ENCODE results near the gene FBXO17. TPM values are rescaled to one million over a fixed set of nuclear protein-coding genes. Genes with fewer than 3 reads are reported as not detected.

Gene FBXO17
- total RNA-seq, 2 experiments from 2014 or later: not detected

GRCh38 chr19:38920602-38921419 is 54.7 kb downstream of the FBXO17 start:
- ChIA-PET POLR2A (no interaction called here), CTCF (interaction anchor here (0.7 kb wide), 1 partner anchor 73 kb away, joined by 3 read pairs; no protein-coding TSS in a partner anchor)
- intact Hi-C loops (cut with micrococcal nuclease): no loop called here
- Mint-ChIP-seq H3K27ac (no peak overlapping the region), H3K4me3 (no peak overlapping the region), H3K27me3 (no peaks in the 10 kb centered on the region), H3K4me1 (ENCODE audit: low read depth) (no peaks in the 10 kb centered on the region), H3K36me3 (peaks cover 17% of the 10 kb centered on the region), H3K9me3 (no peaks in the 10 kb centered on the region)
- no peak for DNase-seq

DNA sequence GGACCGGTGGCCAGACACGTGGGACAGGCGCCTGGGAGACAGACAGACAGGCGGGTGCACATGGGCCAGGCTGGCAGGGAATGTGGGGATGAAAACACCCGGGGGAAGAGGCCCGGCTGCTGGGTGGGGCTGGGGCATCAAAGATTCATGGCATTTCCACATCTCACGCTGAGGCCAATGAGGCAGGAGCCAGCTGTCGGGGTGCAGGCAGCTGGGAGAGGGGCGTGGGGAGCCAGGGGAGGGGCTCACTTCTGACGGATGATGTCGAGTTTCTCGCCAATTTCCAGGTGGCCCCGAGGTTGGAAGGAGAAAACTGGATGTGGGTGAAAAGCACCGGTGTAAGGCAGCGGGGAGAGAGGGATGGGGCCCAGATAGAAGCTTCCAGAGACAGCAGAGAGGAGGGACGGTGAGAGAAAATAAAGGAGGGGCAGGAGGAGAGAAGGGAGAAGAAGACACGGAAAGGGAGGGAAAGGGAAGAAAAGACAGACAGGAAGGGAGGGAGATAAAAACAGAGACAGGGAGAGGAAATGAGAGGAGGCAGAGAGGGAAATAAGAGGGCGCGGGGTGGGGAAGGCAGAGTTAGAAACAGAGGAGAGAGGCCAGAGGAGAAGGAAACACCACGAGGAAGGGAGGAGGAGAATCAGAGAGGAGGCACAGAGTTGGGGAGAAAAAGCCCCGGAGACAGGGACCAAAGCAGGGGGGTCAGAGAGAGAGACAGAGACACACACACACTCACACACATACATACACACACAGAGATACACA is 55.5 kb downstream of the FBXO17 start:
- Mint-ChIP-seq H3K4me3 (no peak overlapping the region), H3K27ac (no peak overlapping the region), H3K27me3 (no peaks in the 10 kb centered on the region), H3K4me1 (ENCODE audit: low read depth) (no peaks in the 10 kb centered on the region), H3K9me3 (no peaks in the 10 kb centered on the region), H3K36me3 (peaks cover 15% of the 10 kb centered on the region)
- intact Hi-C loops (cut with micrococcal nuclease): no loop called here
- ChIA-PET POLR2A (interaction anchor here (0.6 kb wide), 1 partner anchor 90 kb away, joined by 3 read pairs; no protein-coding TSS in a partner anchor), CTCF (interaction anchor here (0.8 to 2.1 kb wide), 2 partner anchors 10 to 32 kb away, joined by 3 to 6 read pairs; partner anchors contain the start of genes MRPS12 and SARS2)
- no peak for DNase-seq

- H3K27ac Mint-ChIP-seq: no peak overlapping the region
- peaks cover 8% of the 10 kb centered on the region for H3K36me3 Mint-ChIP-seq
- no peak overlapping the region for H3K4me3 Mint-ChIP-seq
- H3K9me3 Mint-ChIP-seq: no peaks in the 10 kb centered on the region
- intact Hi-C loops (cut with micrococcal nuclease): no loop called here
- no peaks in the 10 kb centered on the region for H3K4me1 Mint-ChIP-seq (ENCODE audit: low read depth)
- POLR2A ChIA-PET: no interaction called here
- H3K27me3 Mint-ChIP-seq: no peaks in the 10 kb centered on the region
- CTCF ChIA-PET: interaction anchor here (2.0 to 2.1 kb wide), 2 partner anchors 11 to 12 kb away, joined by 4 to 6 read pairs; partner anchors contain the start of genes MRPS12 and SARS2
- no peak for DNase-seq
These were observed 57.0 kb downstream of the FBXO17 start for GRCh38 chr19:38918526-38918925.

GRCh38 chr19:38917921-38918491 is 57.5 kb downstream of the FBXO17 start:
- CTCF ChIA-PET: interaction anchor here (2.0 to 2.1 kb wide), 2 partner anchors 11 to 12 kb away, joined by 4 to 6 read pairs; partner anchors contain the start of genes MRPS12 and SARS2
- Mint-ChIP-seq H3K27ac (no peak overlapping the region), H3K4me3 (no peak overlapping the region), H3K9me3 (no peaks in the 10 kb centered on the region), H3K36me3 (peaks cover 8% of the 10 kb centered on the region), H3K4me1 (ENCODE audit: low read depth) (peaks cover 3% of the 10 kb centered on the region), H3K27me3 (no peaks in the 10 kb centered on the region)
- intact Hi-C loops (cut with micrococcal nuclease): no loop called here
- POLR2A ChIA-PET: no interaction called here
- no peak for DNase-seq

GRCh38 chr19:38917516-38917915 is 58.0 kb downstream of the FBXO17 start:
- no peaks in the 10 kb centered on the region for H3K27me3 Mint-ChIP-seq
- peaks cover 8% of the 10 kb centered on the region for H3K36me3 Mint-ChIP-seq
- H3K4me3 Mint-ChIP-seq: no peak overlapping the region
- intact Hi-C loops (cut with micrococcal nuclease): no loop called here
- H3K4me1 Mint-ChIP-seq (ENCODE audit: low read depth): peaks cover 7% of the 10 kb centered on the region
- no peak overlapping the region for H3K27ac Mint-ChIP-seq
- no peak for DNase-seq
- CTCF ChIA-PET: interaction anchor here (2.0 kb wide), 1 partner anchor 12 kb away, joined by 4 read pairs; no protein-coding TSS in a partner anchor
- POLR2A ChIA-PET: no interaction called here
- H3K9me3 Mint-ChIP-seq: no peaks in the 10 kb centered on the region

GRCh38 chr19:38915329-38916321 is 59.9 kb downstream of the FBXO17 start:
- DNase-seq: no peak
- Mint-ChIP-seq H3K9me3 (no peaks in the 10 kb centered on the region), H3K27me3 (no peaks in the 10 kb centered on the region)

DNA sequence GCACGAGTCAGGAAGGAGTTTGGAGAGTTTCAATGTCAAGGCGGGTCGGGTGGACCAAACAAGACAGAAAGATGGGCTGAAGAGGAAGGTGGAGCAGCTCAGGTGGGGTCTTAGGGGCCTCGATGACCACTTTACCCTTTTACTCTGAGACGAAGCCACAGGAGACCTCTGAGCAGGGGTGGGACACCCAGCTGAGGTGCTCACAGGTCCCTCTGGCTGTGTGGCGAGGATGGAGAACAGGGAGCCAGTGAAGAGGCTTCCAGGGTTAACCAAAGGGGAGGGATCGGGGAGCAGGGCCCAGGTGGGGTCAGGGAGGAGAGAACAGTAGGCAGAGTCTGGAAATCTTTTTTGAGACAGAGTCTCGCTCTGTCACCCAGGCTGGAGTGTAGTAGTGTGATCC is 61.6 kb downstream of the FBXO17 start:
- no peak for DNase-seq
- intact Hi-C loops (cut with micrococcal nuclease): no loop called here
- Mint-ChIP-seq H3K27me3 (no peaks in the 10 kb centered on the region), H3K4me3 (no peak overlapping the region), H3K9me3 (no peaks in the 10 kb centered on the region), H3K27ac (no peak overlapping the region), H3K36me3 (no peaks in the 10 kb centered on the region), H3K4me1 (ENCODE audit: low read depth) (peaks cover 9% of the 10 kb centered on the region)
- CTCF ChIA-PET: interaction anchor here (2.7 kb wide), 1 partner anchor 16 kb away, joined by 12 read pairs; the partner anchor contains the start of genes MRPS12 and SARS2
- POLR2A ChIA-PET: interaction anchor here (0.9 kb wide), 1 partner anchor 14 kb away, joined by 4 read pairs; the partner anchor contains the start of gene NFKBIB

More at GRCh38 chr19:38915329-38916321, 59.9 kb downstream of the FBXO17 start:
- Mint-ChIP-seq H3K4me3 (no peak overlapping the region), H3K4me1 (ENCODE audit: low read depth) (peaks cover 9% of the 10 kb centered on the region), H3K27ac (no peak overlapping the region), H3K36me3 (no peaks in the 10 kb centered on the region)
- ChIA-PET POLR2A (no interaction called here), CTCF (no interaction called here)
- intact Hi-C loops (cut with micrococcal nuclease): no loop called here

DNA sequence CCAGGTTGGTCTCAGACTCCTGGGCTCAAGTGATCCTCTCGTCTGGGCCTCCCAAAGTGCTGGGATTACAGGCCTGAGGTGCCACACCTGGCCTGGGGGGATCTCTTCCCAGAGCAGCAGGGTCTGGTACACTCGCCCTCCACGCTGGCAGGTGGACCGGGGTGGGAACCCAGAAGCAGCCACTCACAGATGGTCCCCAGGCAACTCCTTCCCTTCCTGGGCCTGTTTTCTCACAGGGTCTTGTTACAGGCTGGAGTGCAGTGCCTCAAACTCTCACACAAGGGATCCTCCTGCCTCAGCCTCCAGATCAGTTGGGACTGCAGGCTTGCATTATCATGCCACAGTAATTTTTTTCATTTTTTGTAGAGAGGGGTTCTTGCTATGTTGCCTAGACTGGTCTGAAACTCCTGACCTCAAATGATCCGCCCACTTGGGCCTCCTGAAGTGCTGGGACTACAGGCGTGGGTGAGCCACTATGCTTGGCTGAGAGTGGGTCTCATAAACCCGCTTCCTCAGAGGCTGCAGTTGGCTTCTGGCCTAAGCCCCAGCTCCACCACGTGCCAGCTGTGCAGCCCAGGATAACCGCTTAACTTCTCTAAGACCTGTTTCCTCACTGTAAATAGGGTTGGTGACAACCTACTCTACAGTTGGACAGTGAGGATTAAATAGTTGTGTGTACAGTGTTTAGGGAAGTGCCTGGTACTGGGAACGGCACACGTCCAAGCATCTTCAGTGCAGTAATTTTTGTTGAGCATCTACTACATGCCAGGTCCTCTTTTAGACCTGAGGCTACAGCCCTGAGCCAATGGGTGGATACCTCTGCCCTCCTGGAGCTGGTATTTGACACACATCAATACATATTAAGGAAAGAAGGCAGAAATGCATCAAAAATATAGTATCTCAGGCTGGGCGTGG is 62.7 kb downstream of the FBXO17 start:
- H3K4me3 Mint-ChIP-seq: no peak overlapping the region
- peaks cover 8% of the 10 kb centered on the region for H3K36me3 Mint-ChIP-seq
- peaks cover 9% of the 10 kb centered on the region for H3K4me1 Mint-ChIP-seq (ENCODE audit: low read depth)
- ChIA-PET CTCF (interaction anchor here (0.6 to 2.7 kb wide), 2 partner anchors 14 to 17 kb away, joined by 3 to 12 read pairs; partner anchors contain the start of genes MRPS12 and SARS2), POLR2A (no interaction called here)
- H3K27me3 Mint-ChIP-seq: no peaks in the 10 kb centered on the region
- H3K9me3 Mint-ChIP-seq: no peaks in the 10 kb centered on the region
- DNase-seq: peak; percentile 20
- H3K27ac Mint-ChIP-seq: no peak overlapping the region
- intact Hi-C loops (cut with micrococcal nuclease): no loop called here

- POLR2A ChIA-PET: no interaction called here
- Mint-ChIP-seq H3K27ac (no peak overlapping the region), H3K27me3 (no peaks in the 10 kb centered on the region), H3K4me3 (no peak overlapping the region), H3K36me3 (peaks cover 21% of the 10 kb centered on the region), H3K9me3 (no peaks in the 10 kb centered on the region), H3K4me1 (ENCODE audit: low read depth) (peaks cover 9% of the 10 kb centered on the region)
- intact Hi-C loops (cut with micrococcal nuclease): no loop called here
- DNase-seq: no peak
- CTCF ChIA-PET: no interaction called here
These were observed 64.0 kb downstream of the FBXO17 start for GRCh38 chr19:38911388-38912001.

DNA sequence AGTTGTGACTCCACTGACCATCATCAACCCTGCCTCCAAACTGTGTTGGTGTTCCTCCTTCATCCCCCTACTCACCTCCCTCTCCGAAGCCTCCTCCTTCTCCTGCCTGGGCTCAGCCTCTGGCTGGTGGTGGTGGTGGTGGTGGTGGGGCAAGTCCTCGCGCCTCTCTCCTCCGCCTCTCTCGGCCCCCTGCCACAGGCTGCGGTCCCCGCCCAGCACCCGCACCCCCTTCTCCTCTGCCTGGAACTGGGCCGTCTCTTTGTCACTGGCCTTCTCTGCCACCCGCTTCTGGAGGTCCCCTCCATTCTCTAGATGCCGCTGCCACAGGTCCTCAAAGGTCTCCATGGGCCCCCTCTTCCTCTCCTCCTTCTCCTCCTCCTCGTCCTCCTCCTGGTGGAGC is 65.1 kb downstream of the FBXO17 start:
- H3K4me3 Mint-ChIP-seq: no peak overlapping the region
- H3K4me1 Mint-ChIP-seq (ENCODE audit: low read depth): peaks cover 9% of the 10 kb centered on the region
- no peak for DNase-seq
- ChIA-PET CTCF (no interaction called here), POLR2A (no interaction called here)
- H3K36me3 Mint-ChIP-seq: peaks cover 23% of the 10 kb centered on the region
- H3K9me3 Mint-ChIP-seq: no peaks in the 10 kb centered on the region
- no peak overlapping the region for H3K27ac Mint-ChIP-seq
- intact Hi-C loops (cut with micrococcal nuclease): no loop called here
- no peaks in the 10 kb centered on the region for H3K27me3 Mint-ChIP-seq
